Naive thymus-derived CD4-positive, alpha-beta T cell (primary cell): ENCODE data around the gene COL4A1. TPM values are rescaled to one million over a fixed set of nuclear protein-coding genes. Genes with fewer than 3 reads are reported as not detected.

ENCODE experiments used
- ATAC-seq: fragments of 150-1000 bp; cut with Tn5 transposase; 2 replicates; pipeline ENCODE4 v1.10.0; 2021; ENCODE audit warnings: mild to moderate bottlenecking, moderate library complexity
- CTCF ChIA-PET: fragments of 350-600 bp; sonication (Branson Sonifier 250); formaldehyde crosslinking; loops from one replicate; lab custom pipeline; 2021; ENCODE audit warnings: antibody characterized with exemption; lab: Charles Lee
- POLR2A ChIA-PET: fragments of 350-600 bp; sonication (Branson Sonifier 250); formaldehyde crosslinking; loops from one replicate; lab custom pipeline; 2021; ENCODE audit warnings: antibody characterized with exemption, inconsistent platforms; lab: Charles Lee
- DNase-seq, 9 donors: peaks; one replicate each; pipeline versions ENCODE4 v3.0.0 to v3.0.0-alpha.2; 2020 to 2022; ENCODE audit warnings: mixed read lengths in 1 of 9
- H3K27ac ChIP-seq: one replicate; pipeline ENCODE4 v1.7.0; 2013; ENCODE audit warnings: mild to moderate bottlenecking, low read depth, low read length, moderate library complexity
- H3K27me3 ChIP-seq, 2 donors: one replicate each; pipeline ENCODE4 v1.7.0; 2013; ENCODE audit warnings: low read length in 2 of 2, mild to moderate bottlenecking in 2 of 2, moderate library complexity in 2 of 2; ENCODE audit not compliant: control insufficient read depth in 2 of 2, insufficient read depth in 2 of 2
- H3K36me3 ChIP-seq, 3 experiments: 1 replicate in 2 of 3; 2 replicates in 1 of 3; pipeline ENCODE4 v1.7.0; 2013; ENCODE audit warnings: low read length in 3 of 3, mild to moderate bottlenecking in 3 of 3, moderate library complexity in 1 of 3; ENCODE audit not compliant: insufficient read depth in 3 of 3, control insufficient read depth in 2 of 3
- H3K4me1 ChIP-seq, 2 donors: one replicate each; pipeline ENCODE4 v1.7.0; 2013; ENCODE audit warnings: low read length in 2 of 2, mild to moderate bottlenecking in 2 of 2, moderate library complexity in 1 of 2; ENCODE audit not compliant: control insufficient read depth in 2 of 2, insufficient read depth in 2 of 2
- H3K4me3 ChIP-seq: 2 replicates; pipeline ENCODE4 v1.7.0; 2013; ENCODE audit warnings: mild to moderate bottlenecking, low read length
- H3K9me3 ChIP-seq, 3 experiments: 1 replicate in 2 of 3; 2 replicates in 1 of 3; pipeline ENCODE4 v1.7.0; 2013; ENCODE audit warnings: low read length in 3 of 3; ENCODE audit not compliant: control insufficient read depth in 2 of 3
- H3K27ac Mint-ChIP-seq, 9 donors: one replicate each; pipeline ENCODE4 v1.8.0; 2020 to 2022; ENCODE audit warnings: mixed read lengths in 9 of 9, mild to moderate bottlenecking in 8 of 9, moderate library complexity in 5 of 9, inconsistent platforms in 2 of 9
- H3K27me3 Mint-ChIP-seq, 5 donors: one replicate each; pipeline ENCODE4 v1.8.0; 2021 to 2022; ENCODE audit warnings: mixed read lengths in 5 of 5, mild to moderate bottlenecking in 1 of 5
- H3K36me3 Mint-ChIP-seq, 5 donors: one replicate each; pipeline ENCODE4 v1.8.0; 2020 to 2022; ENCODE audit warnings: mixed read lengths in 5 of 5, mild to moderate bottlenecking in 3 of 5, inconsistent platforms in 1 of 5
- H3K4me1 Mint-ChIP-seq, 7 donors: one replicate each; pipeline ENCODE4 v1.8.0; 2020 to 2022; ENCODE audit warnings: mixed read lengths in 7 of 7, mild to moderate bottlenecking in 3 of 7, inconsistent platforms in 1 of 7
- H3K4me3 Mint-ChIP-seq, 10 donors: one replicate each; pipeline ENCODE4 v1.8.0; 2020 to 2022; ENCODE audit warnings: mild to moderate bottlenecking in 10 of 10, mixed read lengths in 10 of 10, moderate library complexity in 6 of 10, inconsistent platforms in 2 of 10
- H3K9me3 Mint-ChIP-seq, 11 donors: one replicate each; pipeline ENCODE4 v1.8.0; 2020 to 2022; ENCODE audit warnings: mixed read lengths in 11 of 11, mild to moderate bottlenecking in 4 of 11, inconsistent platforms in 1 of 11, moderate library complexity in 1 of 11
- intact Hi-C, 2 donors: fragments of 100-400 bp; cut with micrococcal nuclease; formaldehyde crosslinking; loops; one replicate each; pipeline ENCODE4 v1.15.1; 2023
- polyA plus RNA-seq, 2 donors: library from polyadenylated mRNA; unstranded; fragments of 300-500 nt; fragmentation: Illumina TruSeq; gene quantifications; one replicate each; pipeline ENCODE4 v1.2.3, GENCODE V29; 2021
- total RNA-seq, 6 experiments: library from RNA in 5 of 6; stranded (reverse) in 5 of 6; gene quantifications; 1 replicate in 5 of 6; 2 replicates in 1 of 6; pipeline ENCODE4 v1.2.3 and lab custom pipeline; 2021 to 2026

The COL4A1 gene
- total and polyA plus RNA-seq, 7 experiments from 2014 or later, result 0.24 TPM; not detected in 6

DNA sequence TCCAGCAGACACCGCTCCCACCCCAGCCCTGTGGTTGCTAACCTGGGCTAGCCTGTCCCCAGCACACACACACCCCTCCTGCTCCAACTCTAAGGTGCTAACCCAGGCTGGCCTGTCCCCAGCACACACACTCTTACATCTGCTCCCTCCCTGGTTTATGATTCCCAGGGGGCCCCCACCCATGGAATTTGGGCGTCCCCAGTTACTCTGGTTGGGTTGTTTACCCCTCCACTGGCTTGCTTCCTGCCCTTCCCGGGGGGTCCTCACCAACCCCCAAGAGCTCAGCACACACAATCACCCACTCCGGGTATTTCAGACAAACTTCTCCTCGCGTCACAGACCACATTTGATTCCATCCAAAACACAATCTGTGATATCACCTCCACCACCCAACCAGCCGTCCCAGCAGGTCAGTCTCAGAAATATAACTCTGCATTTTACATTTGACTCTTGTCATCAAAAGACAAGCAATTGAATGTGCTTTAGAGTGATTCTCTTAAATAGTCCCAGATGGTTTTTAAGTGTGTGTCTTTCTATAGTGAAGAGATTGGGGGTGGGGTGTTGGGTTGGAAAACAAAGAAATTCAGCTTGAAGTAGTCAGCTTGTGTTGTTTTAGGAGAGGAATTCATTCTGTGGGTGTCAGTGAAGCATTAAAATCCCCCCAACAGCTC, 20.2 kb upstream of the COL4A1 start:
- Mint-ChIP-seq H3K27ac (no peak overlapping the region), H3K9me3 (no peaks in the 10 kb centered on the region), H3K36me3 (peaks cover 0 to 3% (median 0%) of the 10 kb centered on the region in 5 donors), H3K4me3 (no peak overlapping the region), H3K27me3 (peaks cover 26 to 53% (median 46%) of the 10 kb centered on the region in 5 donors), H3K4me1 (no peaks in the 10 kb centered on the region)
- ATAC-seq (no peak), DNase-seq (no peak)
- H3K9me3 ChIP-seq, result no peaks in the 10 kb centered on the region
- no peak overlapping the region for H3K4me3 ChIP-seq
- H3K4me1 ChIP-seq, result no peaks in the 10 kb centered on the region
- no peak overlapping the region for H3K27ac ChIP-seq
- POLR2A ChIA-PET, result no interaction called here
- intact Hi-C loops, result no loop called here
- H3K27me3 ChIP-seq, result no peaks in the 10 kb centered on the region
- CTCF ChIA-PET, result no interaction called here
- no peaks in the 10 kb centered on the region for H3K36me3 ChIP-seq

DNA sequence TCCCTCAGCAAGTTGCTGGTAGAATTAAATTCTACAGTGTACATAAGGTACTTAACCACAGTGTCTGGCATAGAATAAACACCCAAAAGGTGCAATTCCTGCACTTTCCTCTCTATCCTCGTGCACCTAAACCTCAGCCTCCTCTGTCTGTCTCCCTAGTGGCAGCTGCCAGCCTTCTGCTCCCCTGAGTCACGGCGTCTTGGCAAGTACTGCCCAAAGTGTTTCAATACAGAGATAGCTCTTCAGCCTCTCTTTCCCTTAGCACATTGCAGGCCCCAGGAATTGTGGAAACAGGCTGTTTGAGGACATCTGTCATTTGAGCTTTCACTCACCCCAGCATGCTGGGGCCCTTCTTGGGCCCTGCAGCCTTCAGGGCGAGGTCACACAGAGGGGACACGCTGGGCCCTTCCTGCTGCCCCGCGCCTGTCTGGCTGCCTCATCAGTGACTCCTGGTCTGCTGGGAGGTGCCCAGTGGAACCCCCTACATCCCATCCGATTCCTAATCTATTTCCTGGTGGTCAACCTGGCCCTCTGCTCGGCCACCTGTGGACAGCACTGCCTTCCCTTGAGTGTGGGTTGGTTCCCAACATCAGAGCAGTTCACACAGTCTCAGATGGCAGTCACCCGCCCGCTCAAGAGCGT, 19.4 kb upstream of the COL4A1 start:
- no peak overlapping the region for H3K4me3 ChIP-seq
- H3K4me1 ChIP-seq, result no peaks in the 10 kb centered on the region
- no peaks in the 10 kb centered on the region for H3K9me3 ChIP-seq
- Mint-ChIP-seq H3K27me3 (peaks cover 30 to 61% (median 54%) of the 10 kb centered on the region in 5 donors), H3K4me1 (peaks cover 0 to 4% (median 0%) of the 10 kb centered on the region in 7 donors), H3K9me3 (peaks cover 0 to 3% (median 0%) of the 10 kb centered on the region in 11 donors), H3K4me3 (no peak overlapping the region), H3K27ac (no peak overlapping the region), H3K36me3 (peaks cover 0 to 6% (median 0%) of the 10 kb centered on the region in 5 donors)
- H3K36me3 ChIP-seq, result no peaks in the 10 kb centered on the region
- ATAC-seq (peak; percentile 8), DNase-seq (no peak)
- intact Hi-C loops, result no loop called here
- peaks cover 0 to under 1% of the 10 kb centered on the region in 2 donors for H3K27me3 ChIP-seq
- ChIA-PET CTCF (no interaction called here), POLR2A (interaction anchor here (0.6 kb wide), 1 partner anchor 76 kb away, joined by 3 read pairs; no protein-coding TSS in a partner anchor)
- H3K27ac ChIP-seq, result no peak overlapping the region

DNA sequence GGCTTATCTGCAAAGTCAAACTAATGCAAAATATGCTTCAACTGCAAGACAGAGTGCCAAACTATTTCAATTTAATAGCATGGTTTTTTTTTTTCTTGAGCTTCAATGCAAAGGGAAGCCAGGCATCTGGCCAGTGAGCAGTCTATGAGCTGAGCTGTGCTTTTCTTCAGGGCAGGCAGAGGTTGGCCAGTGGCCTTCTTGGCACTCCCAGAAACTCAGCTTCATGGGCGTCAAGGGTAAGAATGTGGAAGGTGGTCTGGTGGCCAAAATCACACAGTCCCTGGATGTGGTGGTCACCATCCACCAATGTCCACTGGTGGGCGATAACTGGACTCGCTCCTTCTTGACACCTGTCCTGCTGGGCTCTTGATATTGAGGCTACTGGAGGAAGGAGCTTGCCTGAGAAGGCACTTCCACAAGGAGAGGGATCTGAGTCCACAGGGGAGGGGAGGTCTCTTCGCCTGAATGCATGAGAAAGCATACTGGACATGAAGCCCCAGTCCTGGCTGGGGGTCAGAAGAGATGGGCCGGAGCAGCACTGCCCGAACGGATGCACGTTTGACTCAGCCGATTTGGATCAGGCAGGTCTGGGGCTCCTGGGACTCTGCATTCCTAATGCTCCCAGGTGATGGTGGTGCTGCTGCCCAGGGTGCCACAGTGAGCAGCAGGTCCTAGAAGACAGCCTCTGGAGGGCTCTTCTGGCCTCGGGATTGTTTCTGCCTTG, 17.2 kb upstream of the COL4A1 start:
- peaks cover 0 to 3% of the 10 kb centered on the region in 2 donors for H3K27me3 ChIP-seq
- Mint-ChIP-seq H3K4me1 (peaks cover 3 to 19% (median 9%) of the 10 kb centered on the region in 7 donors), H3K9me3 (peaks cover 0 to 4% (median 0%) of the 10 kb centered on the region in 11 donors), H3K27ac (no peak overlapping the region), H3K4me3 (no peak overlapping the region), H3K36me3 (peaks cover 0 to 7% (median 0%) of the 10 kb centered on the region in 5 donors), H3K27me3 (peaks cover 37 to 63% (median 53%) of the 10 kb centered on the region in 5 donors)
- intact Hi-C loops, result no loop called here
- POLR2A ChIA-PET, result no interaction called here
- CTCF ChIA-PET, result no interaction called here
- no peaks in the 10 kb centered on the region for H3K4me1 ChIP-seq
- no peak overlapping the region for H3K27ac ChIP-seq
- H3K36me3 ChIP-seq, result no peaks in the 10 kb centered on the region
- no peak for ATAC-seq
- H3K9me3 ChIP-seq, result no peaks in the 10 kb centered on the region
- H3K4me3 ChIP-seq, result no peak overlapping the region
- no peak for DNase-seq

DNA sequence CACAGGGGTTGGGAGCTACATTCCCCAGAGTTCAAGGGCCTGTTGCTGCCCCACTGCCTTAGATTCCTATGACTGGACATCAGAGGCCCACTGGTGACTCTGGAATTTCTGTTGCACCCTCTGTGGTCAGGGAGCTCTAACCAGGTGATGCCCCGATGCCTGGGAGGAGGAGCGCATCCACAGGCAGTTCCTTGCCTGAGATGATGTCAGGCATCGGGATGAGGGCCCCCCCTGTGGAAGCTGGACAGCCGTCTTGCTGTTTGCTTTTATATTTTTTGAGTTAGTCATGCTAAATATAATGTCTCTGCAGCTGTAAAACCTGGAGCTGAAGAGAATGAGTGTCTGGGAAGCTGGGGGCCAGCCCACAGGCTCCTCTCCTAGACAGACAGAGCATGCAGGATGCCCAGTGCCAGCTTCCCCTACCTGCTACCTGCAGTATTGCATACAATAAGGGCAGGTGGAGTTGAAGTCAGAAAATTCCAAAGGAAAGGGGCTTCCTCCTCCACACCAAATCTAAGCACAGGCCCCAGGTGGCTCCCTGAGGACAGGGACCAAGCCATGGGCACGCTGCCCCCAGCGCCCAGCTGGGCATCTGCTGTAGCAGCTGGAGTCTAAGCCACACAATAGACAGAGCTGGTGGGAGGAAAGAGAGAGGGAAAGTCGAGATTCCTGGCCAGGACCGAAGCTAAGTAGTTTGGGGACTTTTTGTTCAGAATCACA, 16.4 kb upstream of the COL4A1 start:
- H3K27ac Mint-ChIP-seq, result no peak overlapping the region
- no peak overlapping the region for H3K27ac ChIP-seq
- peaks cover 6 to 21% (median 9%) of the 10 kb centered on the region in 7 donors for H3K4me1 Mint-ChIP-seq
- peaks cover 0 to 4% (median 0%) of the 10 kb centered on the region in 11 donors for H3K9me3 Mint-ChIP-seq
- no peak overlapping the region for H3K4me3 Mint-ChIP-seq
- H3K9me3 ChIP-seq, result no peaks in the 10 kb centered on the region
- H3K27me3 ChIP-seq, result peaks cover 0 to 3% of the 10 kb centered on the region in 2 donors
- no peaks in the 10 kb centered on the region for H3K4me1 ChIP-seq
- peaks cover 37 to 59% (median 47%) of the 10 kb centered on the region in 5 donors for H3K27me3 Mint-ChIP-seq
- no peak for ATAC-seq
- H3K36me3 Mint-ChIP-seq, result peaks cover 0 to 7% (median 0%) of the 10 kb centered on the region in 5 donors
- no peaks in the 10 kb centered on the region for H3K36me3 ChIP-seq
- ChIA-PET POLR2A (no interaction called here), CTCF (no interaction called here)
- H3K4me3 ChIP-seq, result no peak overlapping the region
- no peak for DNase-seq
- intact Hi-C loops, result no loop called here

DNA sequence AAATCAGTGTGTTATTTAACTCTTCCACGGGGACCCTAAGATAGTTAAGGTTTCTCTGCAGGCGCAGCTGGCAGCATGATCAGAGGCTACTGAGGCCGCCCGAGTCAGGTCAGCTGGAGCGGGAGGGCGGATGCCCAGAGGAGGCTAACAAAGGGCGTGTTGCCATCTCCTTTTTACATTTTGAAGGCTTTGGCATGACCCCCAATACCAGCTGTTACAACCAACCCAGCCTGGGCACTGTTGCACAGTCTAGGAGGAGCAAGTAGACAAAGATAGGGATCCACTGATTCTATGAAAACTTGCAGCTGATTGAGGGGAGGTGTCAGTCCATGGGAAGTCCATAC, 15.8 kb upstream of the COL4A1 start:
- no peaks in the 10 kb centered on the region for H3K9me3 ChIP-seq
- Mint-ChIP-seq H3K4me1 (peaks cover 6 to 21% (median 9%) of the 10 kb centered on the region in 7 donors), H3K27ac (no peak overlapping the region), H3K4me3 (no peak overlapping the region), H3K36me3 (peaks cover 0 to 7% (median 0%) of the 10 kb centered on the region in 5 donors), H3K27me3 (peaks cover 37 to 57% (median 49%) of the 10 kb centered on the region in 5 donors), H3K9me3 (peaks cover 0 to 4% (median 0%) of the 10 kb centered on the region in 11 donors)
- intact Hi-C loops, result no loop called here
- H3K4me3 ChIP-seq, result no peak overlapping the region
- ATAC-seq, result no peak
- no peaks in the 10 kb centered on the region for H3K4me1 ChIP-seq
- ChIA-PET CTCF (no interaction called here), POLR2A (no interaction called here)
- H3K27me3 ChIP-seq, result peaks cover 0 to 3% of the 10 kb centered on the region in 2 donors
- DNase-seq, result no peak
- H3K36me3 ChIP-seq, result no peaks in the 10 kb centered on the region
- no peak overlapping the region for H3K27ac ChIP-seq

DNA sequence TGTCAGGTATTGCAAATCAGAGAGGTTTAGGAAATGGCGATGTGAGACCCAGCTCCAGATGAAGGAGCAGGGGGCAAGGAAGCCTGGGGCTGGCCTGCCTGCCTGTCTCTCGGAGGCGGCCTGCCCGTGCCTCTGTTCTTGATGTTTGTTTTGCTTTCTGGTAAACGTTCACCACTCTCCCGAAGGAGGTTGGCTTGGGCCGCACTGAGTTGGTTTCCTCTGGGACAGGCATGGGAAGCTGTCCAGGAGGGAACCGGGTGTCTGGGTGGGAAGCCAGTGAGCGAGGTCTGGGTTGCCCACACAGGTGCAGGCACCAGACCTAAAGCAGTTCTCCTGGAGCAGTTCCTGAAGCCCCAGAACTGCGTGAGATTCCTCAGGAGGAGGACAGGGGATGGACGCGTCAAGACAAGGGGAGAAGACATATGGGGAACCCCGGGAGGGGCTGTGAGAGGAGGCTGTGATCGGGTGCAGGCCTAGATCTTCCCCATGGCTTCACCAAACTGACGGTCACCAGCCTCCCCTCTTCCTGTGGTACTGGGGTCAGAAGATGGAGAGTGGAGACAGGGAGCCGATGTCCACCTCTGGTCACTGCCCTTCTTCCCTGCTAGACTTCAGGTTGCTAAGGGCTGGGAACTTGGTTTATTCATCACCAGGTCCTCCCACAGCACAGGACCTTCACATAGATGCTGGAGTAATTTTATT, 15.3 kb upstream of the COL4A1 start:
- peaks cover 6 to 21% (median 9%) of the 10 kb centered on the region in 7 donors for H3K4me1 Mint-ChIP-seq
- H3K4me1 ChIP-seq, result no peaks in the 10 kb centered on the region
- intact Hi-C loops, result no loop called here
- H3K9me3 ChIP-seq, result no peaks in the 10 kb centered on the region
- peaks cover 38 to 55% (median 48%) of the 10 kb centered on the region in 5 donors for H3K27me3 Mint-ChIP-seq
- CTCF ChIA-PET, result no interaction called here
- H3K4me3 ChIP-seq, result no peak overlapping the region
- H3K36me3 Mint-ChIP-seq, result peaks cover 0 to 7% (median 0%) of the 10 kb centered on the region in 5 donors
- H3K36me3 ChIP-seq, result no peaks in the 10 kb centered on the region
- DNase-seq (no peak), ATAC-seq (no peak)
- POLR2A ChIA-PET, result no interaction called here
- peaks cover 0 to 4% (median 0%) of the 10 kb centered on the region in 11 donors for H3K9me3 Mint-ChIP-seq
- H3K27ac Mint-ChIP-seq, result no peak overlapping the region
- H3K4me3 Mint-ChIP-seq, result no peak overlapping the region
- H3K27ac ChIP-seq, result no peak overlapping the region
- peaks cover 0 to 3% of the 10 kb centered on the region in 2 donors for H3K27me3 ChIP-seq
